ENCODE data around the gene GNPTAB.
A peak's percentile ranks its signal among the peaks of the same experiment; 100 is the strongest.

GNPTAB gene

DNA sequence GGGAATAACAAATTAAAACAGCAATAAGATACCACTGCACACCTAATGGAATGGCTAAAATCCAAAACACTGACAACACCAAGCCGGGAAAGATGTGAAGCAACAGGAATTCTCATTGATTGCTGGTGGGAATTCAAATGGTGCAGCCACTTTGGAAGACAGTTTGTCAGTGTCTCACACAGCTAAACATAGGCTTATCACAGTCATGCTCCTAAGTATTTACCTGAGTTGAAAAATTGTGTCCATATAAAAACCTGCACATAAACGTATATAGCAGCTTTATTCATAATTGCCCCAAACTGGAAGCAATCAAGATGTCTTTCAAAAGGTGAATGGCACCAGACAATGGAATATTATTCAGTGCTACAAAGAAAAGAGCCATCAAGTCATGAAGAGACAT is 21.6 kb downstream of the GNPTAB start:
- no peak for DNase-seq

DNA sequence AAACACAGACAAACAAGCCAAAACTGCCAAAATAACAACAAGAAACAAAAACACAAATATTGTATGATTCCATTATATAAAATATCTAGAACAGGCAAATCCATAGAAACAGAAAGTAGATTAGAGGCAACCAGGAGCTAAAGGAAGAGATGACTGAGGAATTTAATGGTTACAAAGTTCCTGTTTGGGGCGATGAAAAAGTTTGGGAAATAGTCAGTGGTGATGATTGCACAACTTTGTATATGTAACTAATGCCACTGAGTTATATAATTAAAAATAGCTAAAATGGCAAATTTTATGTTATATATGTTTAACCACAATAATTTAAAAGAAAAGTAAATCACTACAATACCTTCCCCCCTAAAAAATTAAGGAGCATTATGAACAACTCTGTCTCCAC is 24.5 kb downstream of the GNPTAB start:
- no peak for DNase-seq

DNA sequence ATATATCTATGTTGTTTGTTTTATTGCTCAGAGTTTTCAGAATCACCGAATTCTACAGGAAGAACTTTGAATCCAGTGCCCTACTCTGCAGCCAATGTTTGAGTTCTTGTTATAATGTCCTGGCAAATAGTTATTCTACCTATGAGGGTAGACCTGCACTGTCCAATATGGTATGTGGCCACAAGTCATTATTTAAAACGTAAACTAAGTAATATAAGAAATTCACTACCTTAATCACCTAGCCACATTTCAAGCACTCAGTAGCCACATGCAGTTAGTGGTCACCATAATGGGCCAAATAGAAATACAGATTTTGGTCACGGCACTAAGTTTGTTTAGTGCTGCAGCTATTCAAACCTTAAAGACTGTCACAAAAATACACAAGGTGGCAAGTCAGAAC is 26.4 kb downstream of the GNPTAB start:
- no peak for DNase-seq

DNA sequence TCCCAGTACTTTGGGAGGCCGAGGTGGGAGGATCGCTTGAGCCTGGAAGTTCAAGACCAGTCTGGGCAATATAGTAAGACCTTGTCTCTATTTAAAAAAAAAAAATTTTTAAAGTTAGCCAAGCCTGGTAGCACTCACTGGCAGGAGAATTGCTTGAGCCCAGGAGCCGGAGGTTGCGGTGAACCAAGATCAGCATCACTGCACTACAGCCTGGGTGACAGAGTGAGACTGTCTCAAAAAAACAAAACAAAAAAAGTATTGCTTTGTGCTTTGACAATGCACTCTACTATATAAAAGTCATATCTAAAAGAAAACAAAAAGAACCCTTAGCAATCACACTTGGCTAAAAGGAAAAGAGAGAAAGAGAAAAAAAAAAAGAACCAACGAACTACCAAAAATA is 26.8 kb downstream of the GNPTAB start:
- DNase-seq: no peak

DNA sequence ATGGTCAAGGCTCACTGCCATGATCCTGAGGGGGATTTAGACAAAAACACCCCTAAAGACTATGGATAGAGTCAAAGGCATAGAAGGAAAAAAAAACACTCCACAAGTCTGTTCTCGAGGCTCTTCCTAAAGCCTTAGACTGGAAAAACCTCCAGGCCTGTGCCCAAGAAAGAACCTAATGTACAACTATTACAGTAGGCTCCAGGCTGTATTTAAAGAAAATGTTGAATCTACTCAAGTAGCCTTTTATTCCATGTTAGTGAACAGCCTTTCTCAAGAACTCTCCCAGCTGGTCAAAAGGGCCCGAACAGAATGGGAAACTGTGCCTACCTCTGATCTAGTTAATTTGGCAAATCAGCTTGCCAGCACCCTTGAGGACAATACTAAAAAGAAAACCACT is 28.3 kb downstream of the GNPTAB start:
- no peak for DNase-seq

DNA sequence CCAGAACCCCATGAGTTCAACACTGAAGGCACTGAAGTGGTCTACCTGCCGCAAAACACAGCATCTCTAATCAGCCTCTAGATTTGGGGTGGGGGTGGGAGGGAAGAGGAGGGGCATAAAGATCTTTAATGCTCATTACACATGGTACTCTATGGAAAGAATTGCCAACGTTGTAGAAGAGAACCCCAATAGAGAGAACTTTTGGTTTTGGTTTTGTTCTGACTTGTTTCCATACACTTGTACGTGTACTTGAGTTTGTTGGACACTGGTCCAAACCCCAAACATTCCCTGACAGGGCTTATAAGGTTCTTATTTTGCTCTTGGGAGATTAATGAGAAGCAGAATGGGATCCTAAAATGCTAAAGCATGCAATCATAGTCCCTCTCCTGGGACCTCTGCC is 31.0 kb downstream of the GNPTAB start:
- DNase-seq: no peak

DNA sequence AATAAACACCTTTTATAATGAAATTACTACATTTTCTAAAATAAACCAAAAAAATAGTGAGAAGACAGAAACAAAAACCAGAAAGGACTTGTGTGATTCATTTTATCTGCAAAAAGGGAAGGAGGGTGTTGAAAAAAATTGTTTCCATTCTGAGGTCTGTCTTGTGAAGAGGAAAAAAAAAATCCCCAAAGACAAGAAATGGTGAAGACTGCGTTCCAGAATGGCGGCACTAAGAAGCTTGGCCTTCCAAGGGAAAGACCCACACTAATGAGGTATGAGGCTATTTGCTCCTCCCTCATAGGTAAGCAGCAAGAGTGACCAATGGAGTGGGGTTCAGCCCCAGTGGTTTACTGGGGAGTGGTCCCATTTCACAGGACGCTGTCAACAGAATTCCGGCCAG is 35.0 kb downstream of the GNPTAB start:
- no peak for DNase-seq

DNA sequence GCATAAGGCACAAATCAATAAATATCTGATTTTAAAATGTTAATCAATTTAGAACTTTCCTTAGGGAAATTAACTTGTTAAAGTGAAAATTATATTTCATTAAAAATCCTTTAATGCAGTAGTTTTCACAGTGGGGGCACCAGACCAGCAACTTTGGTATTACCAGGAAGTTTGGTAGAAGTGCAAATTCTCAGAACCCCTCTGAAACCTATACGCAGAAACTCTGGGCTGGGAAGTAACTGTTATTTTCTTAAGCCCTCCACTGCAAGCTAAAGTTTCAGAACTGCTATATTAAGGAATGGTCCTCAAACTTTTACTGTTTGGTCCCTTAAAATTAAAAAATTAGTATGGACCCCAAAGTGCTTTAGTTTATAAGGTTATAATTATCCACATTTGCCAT is 35.7 kb downstream of the GNPTAB start:
- DNase-seq: no peak

DNA sequence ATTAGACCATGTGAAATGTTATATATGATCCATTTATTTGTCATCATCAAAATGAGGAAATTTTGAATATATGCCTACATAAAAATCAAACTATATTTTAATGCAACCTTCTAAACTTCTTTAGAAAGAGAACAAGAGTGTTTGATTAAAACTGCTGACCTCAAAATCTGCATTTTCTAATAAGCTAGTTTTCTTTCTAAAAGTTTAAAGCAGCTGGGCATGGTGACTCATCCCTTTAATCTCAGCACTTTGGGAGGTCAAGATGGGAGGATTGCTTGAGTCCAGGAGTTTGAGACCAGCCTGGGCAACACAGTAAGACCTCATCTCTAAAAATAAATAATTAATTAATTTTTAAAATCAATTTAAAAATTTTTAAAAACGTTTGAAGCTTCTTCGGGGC is 36.2 kb downstream of the GNPTAB start:
- DNase-seq: no peak

DNA sequence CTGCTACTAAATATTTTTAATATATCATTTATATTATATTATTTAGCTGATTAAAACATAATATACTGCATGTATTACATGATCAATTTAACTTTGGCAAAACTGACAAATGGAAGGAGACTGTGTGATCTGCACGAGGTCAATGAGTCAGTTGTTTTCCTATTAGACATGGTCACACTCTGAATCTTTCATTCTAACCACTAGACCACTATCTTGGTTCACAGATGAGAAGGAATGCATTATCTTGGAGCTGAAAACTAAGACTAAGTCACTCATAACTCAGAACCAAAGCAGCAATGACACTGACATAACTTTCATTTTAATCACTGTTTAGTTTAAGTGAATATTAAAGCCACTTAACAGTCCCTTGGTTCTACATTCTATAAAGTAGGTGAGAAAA is 37.4 kb downstream of the GNPTAB start:
- no peak for DNase-seq

DNA sequence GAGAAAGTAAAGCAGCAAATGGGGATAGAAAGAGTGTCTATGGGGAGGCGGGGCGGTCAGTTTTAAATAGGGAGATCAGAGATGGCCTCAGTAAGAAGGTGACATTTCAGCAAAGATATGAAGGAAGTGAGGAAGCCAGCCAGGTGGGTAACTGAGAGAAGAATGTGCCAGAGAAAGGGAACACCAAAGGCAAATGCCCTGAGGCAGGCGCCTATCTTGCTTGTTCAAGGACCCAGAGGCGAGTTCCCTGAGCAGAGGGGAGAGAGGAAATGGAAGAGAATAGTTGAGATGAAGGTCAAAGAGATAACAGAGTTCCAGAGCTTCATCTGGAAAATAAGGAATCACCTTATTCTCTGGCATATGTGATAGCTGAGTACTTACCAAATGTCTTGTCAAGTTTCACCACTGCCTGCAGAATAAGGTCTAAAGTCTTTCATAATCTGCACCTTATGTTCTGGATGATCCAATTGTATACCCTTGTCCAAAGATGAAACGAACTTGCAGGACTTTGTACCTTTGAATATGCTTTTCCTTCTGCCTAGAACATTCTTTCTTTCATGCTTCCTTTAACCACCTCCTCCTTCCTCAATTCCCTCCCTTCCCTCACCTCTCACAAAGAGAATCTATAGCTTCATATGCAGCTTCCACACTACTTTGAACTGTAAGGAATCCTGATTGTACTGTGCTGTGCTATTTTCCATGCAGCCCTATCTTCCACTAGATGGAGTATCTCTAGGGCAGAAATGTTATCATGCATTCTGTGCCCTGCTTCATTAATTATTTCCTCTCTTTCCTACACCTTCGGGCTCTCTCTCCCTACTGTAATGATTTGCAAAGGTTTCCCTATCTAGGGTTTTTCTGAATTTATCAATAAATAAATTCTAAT is 38.5 kb downstream of the GNPTAB start:
- no peak for DNase-seq

DNA sequence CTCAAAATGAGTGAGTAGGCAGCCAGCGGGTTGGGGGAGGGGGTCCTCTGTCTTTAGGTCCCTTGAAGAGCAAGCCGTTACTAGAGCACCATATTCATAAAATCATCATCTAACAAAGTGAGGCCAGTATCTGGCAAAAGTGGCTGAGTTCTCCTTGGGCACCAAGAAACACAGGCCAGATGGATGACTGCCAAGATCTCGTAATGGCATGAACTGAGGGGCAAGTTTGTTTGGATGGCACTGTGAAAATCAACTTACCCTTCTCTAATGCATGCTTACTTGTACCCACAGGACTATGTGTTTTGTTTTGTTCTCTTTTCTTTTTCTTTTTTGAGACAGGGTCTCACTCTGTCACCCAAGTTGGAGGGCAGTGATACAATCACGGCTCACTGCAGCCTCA is 41.6 kb downstream of the GNPTAB start:
- peak in 3 of 56 donors; percentile 3 to 14 (median 8) for DNase-seq

DNA sequence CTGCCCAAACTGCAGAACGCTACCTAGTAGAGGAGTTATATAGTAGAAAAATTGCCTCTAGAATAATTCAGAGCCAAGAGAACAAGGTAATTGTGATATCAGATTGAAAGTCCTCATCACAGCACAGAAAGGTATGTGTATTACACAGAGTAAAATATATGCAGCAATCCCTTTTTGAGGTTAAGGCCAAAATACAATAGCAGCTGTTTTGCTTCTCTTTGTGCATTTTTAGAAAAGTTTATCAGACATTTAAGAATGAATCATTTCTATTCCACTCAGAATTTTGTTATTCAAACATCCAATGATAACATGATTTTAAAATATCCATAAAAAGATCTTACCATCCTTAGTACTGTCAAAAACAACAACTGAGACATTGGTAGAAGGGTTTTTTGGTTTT is 45.1 kb downstream of the GNPTAB start:
- DNase-seq: no peak

DNA sequence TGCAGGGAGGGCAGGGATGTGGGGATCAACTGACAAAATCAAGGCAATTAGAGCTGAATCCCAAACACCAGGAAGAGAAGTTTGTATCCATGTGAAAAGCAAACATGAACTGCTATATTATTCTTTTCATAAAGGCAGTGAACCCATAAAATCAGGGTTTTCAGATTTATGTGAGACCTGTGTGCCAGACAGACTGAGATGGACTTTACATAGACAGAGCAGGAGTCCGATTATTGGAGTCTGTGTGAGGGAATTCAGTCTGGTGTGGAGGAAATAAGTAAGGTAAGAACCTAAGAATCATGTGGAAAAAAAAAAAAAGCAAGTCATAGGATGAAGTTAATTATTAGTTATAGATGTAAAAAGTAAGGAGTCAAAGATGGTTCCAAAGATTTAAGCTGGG is 46.4 kb downstream of the GNPTAB start:
- no peak for DNase-seq

DNA sequence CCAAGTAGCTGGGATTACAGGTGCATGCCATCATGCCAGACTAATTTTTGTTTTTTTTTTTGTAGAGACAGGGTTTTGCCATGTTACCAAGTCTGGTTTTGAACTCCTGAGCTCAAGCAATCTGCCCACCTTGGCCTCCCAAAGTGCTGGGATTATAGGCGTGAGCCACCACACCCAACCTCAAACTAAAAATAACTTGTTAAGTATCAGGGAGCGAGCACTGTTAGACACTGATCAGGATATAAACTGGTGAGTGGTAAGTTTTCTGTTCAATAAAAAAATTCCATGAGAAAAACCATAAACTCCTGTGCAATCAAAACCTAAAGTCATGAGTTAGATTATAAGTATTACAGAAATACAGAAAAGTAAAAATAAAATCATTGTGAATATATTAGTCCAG is 46.9 kb downstream of the GNPTAB start:
- no peak for DNase-seq

DNA sequence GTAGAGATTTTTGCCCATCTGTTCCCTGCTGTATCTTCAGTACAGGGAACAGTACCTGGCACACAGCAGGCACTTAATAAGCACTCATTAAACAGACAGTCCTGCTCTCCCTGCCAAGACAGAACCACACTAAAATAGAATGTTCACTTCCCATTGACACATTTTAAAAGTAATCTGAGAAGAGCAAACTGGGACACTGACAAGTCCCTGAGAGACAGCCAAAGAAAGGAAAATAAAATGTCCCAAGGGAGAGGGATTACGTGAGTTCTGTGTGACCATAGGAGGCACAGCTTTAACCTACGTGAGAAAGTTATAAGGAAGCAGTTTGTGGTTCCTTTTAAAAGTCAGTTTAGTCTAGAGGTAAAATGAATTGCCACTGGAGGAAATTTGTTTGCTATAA is 47.6 kb downstream of the GNPTAB start:
- no peak for DNase-seq

DNA sequence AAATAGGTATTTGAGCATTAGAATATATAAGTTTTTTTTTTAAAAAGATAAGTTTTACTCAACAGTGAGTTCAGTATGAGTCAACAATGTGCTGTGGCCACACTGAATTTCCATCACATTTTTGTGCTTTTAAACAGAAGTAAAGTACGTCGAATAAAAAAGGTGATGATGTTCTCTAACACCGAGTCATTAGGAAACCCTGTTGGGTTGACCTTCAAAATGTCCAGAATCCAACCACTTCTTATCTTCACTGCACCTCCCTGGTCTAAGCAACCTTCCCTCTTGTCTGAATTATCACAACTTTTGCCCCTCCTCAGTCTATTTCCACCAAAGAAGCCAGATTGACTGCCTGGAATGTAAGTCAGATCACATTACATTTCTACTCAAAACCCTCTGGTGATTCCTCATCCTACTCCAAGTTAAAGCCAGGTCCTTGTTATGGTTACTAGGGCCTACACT is 48.5 kb downstream of the GNPTAB start:
- DNase-seq: no peak

DNA sequence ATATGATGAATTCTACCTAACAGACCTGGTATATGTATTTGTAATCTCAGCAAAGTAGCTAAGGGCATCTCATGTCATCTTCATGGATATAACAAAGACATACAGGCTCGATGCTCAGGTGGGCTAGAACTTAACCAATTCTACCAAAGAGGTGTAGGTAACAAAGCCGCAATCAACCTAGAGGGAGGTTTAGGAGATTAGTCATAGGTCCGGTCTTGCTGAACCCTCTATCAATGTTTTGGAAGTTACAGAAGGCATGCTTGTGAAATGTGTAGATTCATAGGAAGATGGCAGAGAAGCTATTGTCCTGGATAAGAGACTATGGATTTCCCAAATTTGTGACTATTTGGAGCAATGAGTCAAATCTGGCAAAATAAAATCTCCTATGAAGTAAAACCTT is 48.9 kb downstream of the GNPTAB start:
- no peak for DNase-seq

DNA sequence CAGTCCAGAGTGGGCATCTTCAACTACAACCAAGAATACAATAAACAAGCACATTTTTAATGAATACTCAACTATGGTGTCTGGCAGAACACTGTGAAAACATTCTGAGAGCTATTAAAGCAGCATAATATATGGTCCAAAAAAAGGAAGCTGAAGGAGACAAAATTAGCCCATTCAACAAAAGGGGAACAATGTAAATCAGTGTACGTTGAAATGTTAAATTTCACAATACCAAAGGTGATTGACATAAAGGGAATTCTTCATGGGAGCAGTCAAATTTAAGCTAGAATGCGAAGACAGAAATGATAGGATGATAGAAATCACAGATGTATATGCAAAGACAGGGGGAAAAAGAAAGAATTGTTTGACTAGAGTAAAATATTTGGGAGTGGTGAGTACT is 50.2 kb downstream of the GNPTAB start:
- no peak for DNase-seq

DNA sequence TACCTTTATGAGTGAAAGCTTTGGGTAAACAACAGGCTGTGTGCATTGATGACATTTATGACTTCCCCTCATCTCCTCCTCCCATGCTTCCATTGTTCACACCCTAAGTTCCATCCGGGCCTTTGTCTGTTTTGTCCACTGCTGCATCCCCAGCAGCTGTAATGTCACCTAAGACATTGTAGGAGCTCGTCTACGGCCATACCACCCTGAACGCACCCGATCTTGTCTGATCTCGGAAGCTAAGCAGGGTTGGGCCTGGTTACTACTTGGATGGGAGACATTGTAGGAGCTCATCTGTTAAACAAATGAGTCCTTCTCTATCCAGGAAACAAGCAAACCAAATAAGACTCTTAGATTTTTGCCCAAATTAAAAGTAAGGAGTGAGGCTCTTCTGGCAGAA is 51.1 kb downstream of the GNPTAB start:
- DNase-seq: no peak

DNA sequence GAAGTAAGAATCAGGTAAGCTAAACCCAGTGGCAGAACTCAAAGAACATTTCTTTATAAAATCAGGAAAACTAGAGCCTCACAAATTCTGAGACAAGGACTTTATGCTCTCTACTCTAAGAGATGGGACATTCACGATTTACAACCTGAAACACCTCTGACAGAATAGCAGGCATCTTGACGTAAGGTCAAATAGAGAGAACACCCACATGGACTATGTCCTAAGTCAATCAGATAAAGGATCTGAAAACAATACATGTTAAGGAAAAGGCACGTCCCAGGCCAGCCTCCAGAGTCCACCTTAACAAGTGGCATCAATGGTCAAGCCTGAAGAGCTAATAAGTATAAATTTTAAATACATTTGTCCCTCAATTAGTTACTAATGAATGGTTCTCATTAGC is 51.6 kb downstream of the GNPTAB start:
- DNase-seq: no peak

DNA sequence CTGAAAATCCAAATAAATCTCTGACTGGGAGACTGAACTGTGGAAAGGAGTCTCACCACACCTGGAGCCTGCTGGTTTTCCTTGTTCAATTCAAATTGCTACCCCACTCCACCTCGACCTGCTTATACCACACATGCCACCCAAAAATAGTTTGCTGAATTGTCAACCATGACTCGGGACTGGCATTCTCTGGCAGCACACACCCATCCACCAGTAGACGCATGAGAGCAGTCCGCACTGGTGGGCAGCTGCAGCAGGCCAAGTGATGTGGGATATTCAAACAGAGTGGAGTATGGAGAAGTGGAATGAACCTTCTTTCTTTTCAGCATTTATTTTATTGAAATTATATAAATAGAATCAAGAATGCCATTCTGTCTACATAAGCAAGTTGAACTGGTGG is 52.8 kb downstream of the GNPTAB start:
- no peak for DNase-seq

DNA sequence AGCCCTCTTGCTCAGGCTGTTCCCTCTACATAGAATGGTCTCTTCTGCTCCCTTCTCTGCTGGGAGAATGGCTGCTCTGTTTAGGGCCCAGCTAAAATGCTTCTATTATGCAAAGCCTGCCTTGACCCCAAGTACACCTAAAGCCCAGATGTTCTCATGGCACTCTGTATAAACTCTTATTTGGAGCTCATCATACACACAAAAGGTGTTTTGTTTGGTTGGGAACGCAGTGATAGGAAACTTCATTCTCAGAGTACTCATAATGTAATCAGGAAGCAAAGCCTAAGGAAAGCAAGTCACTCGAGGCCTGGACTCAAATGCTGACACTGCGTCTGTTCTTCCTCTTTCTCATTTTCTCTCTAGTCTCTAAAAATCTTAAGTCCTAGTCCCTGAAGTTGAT is 53.3 kb downstream of the GNPTAB start:
- DNase-seq: peak in 18 of 56 donors; percentile 2 to 43 (median 14)

DNA sequence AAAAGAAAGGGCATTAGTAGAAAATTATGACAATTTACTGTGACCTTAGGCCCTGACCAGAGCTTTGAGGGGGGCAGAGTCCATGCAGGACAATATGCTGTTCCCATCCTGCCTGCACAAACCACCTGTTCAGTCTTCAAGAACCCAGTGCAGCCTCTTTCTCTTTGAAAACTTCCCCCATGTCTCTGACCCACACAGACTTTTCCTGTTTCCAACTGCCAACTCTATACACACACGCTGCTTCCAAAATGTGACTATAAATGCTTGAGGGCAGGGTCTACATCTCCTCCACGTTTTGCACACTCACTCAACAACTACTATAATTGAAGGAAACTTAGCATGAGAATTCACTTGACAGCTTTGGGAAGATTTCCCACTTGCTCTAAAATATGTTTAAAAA is 54.9 kb downstream of the GNPTAB start:
- DNase-seq: no peak

All from nucleus accumbens (tissue), 56 donors.